RCC 7860 (cell line): ENCODE results near the gene UBTF.
A peak's percentile ranks its signal among the peaks of the same experiment; 100 is the strongest.

Experiments used
- DNase-seq: peaks from one replicate; pipeline ENCODE4 v3.0.0-alpha.2; 2015; ENCODE audit warnings: low spot score
- FAIRE-seq: peaks from 2 replicates; lab custom pipeline; 2012; peaks lifted over from hg19 to GRCh38; lab: Jason Lieb, UNC

Gene UBTF

DNA sequence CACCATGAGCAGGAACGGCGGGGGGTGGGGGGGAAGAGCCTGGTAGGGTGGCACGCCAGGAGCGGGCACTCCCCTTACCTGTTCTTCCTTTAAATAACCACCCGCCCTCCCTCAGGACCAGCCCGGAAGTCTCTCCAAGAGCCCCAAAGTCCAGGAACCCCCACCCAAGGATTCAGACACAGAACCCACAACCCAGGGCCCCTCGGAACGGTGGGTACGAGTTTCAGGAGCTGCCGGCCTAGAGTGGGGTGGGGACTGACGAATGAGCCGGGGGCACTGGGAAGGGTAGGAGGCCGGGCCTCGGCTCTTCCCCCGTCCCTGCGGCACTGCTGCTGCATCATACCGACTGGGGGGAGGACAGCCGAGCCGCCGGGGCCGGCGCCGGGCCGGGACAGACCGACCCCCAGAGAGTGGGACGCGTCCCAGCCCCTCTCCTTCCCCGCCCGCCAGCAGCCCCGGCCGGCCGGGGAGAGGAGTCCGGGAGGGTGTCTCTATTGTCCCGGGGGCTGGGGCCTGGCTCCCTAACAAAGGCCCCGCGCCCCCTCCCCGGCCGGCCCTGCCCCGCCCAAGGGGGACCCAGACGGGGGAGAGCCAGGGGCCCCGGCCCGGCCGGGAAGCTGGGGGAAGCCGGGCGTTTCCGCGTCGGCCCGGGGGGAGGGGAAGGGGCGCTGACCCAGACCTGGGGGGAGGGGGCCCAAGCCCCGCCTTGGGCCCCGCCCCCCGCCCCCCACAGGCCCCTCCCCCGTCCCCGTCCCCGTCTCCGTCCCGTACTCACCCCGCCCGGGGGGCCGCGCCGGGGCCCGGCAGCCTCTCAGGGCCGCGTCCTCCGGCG lies 20.5 kb downstream of the UBTF start:
- FAIRE-seq (no peak), DNase-seq (peak; percentile 12)

DNA sequence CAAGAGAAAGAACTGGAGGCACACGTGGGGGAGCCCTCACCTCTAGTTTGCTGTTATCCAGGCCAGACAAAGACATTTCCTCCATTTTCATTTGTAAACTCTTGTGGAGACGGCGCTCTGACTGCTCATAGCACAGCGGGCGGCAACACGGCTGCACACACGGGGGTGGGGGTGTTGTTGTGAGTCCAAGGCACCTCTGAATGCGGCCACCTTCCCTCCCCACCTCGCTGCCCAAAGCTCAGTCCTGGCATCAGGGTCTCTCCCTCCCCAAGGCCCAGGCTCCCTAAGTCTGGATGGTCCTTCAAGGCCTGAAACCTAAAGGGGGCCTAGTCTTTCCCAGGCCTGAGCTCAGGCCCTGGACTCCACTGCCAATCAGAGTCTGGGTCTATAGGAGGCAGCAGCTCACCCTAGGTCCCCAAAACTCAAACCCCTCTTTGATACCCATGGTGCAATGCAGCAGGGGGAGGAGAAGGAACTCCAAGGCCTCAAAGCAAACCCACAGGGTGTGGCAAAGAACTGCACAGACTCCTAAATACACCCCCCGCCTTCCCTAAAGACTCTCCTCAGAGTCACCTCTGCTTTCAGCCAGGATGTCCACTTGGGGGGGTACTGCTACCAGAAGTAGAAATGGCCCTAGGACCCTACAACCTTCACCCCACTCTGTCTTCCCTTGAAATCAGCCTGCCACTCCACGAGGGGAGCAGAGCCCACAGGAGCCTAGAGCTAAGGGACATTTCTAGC lies 21.3 kb downstream of the UBTF start:
- DNase-seq (peak; percentile 15), FAIRE-seq (no peak)

DNA sequence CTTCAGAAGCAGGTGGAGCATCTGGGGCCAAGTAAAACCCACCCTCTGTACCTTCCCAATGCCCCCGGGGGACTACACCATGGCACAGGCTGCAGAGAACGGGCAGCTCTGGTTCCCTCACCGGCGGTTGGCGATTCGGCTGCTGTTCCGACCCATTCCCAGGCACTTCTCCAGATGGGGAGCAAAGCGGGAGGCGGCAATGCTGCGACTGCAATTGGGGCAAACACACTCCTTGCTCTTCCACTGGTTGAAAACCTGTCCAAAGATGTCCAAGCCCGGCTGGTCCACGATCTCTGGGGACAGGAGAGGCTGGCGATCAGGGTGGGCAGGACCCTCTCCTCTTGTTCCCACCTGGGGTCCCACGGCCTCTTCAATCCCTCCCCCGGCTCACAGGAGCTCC lies 22.4 kb downstream of the UBTF start:
- FAIRE-seq, result no peak
- no peak for DNase-seq

DNA sequence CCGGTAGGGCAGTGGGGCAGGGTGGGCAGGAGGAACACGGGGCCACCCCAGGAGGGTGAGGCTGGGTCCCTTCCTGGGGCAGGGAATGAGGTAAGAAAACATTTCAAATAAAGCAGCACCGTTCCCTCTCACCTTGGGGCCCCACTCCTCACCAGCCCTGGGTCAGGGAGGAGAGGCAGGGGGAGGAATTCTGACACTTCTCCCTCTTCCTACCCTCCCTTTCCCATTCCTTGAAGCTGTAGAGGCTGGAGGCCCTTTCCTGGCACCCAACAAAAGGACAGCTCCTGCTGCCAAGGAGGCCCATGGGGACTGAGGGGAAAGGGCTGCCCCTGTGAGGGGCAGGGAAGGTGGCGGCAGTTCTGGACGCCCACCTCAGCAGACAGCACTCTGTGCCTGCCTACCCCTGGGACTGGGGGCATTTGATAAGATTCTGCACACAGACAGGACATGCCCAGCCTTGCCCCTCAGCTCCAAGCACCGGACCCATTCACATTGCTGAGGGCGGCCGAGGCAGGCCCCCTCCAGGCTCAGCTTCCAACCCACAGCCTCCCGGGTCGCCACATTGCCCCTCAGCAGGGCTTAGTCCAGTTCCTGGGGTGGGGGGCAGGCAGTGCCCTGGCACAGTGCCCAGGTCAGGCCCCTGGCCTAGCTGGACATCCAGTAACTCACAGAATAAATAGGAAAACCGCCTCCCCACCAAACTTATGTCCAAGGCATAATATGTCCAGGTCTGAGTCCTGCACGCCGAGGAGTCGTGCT lies 26.0 kb downstream of the UBTF start:
- FAIRE-seq (no peak), DNase-seq (no peak)

DNA sequence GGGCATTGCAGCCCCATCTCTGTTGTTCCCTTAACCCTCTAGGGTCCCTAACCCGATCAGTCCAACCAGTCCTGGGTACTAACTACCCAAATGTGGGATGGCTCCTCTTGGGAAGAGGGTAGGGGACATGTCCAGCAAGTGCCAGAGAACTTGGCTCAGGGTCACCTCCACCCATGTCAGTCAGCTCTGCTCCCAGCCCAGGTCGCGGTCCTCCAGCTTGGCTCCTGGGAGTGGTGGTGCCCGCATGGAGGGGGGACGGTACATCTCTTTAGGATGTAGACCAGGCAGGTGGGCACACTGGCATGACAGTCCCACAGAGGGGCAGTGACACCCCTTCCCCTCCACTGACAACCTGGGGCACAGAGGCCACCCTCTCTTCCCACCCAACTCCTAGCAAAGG lies 26.7 kb downstream of the UBTF start:
- no peak for FAIRE-seq

DNA sequence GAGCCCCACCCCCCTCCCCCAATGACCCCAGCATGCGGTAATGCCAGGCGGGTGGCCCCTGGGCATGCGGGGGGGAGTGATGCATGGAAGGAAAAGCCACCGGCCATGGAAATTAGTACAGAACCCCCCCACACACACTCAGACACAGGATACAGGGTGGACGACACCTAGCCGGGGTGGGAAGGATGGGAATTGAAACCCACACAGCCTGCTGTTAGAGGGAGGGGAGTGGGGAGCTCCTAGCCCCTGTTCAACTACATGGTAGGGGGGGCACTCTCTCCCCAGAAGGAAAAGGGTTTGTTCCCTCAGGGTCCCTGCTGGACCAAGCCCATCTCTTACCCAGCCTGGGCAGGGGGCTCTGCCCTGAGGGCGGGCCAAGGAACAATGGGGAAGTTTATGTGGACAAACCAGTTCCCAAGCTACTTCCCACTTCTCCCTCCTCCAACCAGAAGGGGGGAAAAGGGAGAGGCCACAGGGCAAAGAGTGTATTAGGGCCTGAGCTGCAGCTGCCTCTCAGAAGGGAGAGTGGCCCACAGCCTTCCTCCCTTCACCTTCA lies 27.5 kb downstream of the UBTF start:
- DNase-seq (no peak), FAIRE-seq (no peak)

More for the DNA sequence above, 26.7 kb downstream of the UBTF start:
- no peak for DNase-seq

DNA sequence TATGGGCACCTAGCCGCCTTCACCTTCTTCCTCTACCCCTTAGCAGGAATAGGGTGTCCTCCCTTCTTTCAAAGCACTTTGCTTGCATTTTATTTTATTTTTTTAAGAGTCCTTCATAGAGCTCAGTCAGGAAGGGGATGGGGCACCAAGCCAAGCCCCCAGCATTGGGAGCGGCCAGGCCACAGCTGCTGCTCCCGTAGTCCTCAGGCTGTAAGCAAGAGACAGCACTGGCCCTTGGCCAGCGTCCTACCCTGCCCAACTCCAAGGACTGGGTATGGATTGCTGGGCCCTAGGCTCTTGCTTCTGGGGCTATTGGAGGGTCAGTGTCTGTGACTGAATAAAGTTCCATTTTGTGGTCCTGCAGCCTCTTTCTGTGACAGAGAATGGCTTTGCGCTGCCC lies 28.1 kb downstream of the UBTF start:
- DNase-seq, result no peak
- no peak for FAIRE-seq

DNA sequence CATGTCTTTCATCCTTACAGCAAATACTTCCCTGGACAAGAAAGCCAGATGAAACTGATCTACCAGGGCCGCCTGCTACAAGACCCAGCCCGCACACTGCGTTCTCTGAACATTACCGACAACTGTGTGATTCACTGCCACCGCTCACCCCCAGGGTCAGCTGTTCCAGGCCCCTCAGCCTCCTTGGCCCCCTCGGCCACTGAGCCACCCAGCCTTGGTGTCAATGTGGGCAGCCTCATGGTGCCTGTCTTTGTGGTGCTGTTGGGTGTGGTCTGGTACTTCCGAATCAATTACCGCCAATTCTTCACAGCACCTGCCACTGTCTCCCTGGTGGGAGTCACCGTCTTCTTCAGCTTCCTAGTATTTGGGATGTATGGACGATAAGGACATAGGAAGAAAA lies 29.0 kb downstream of the UBTF start:
- DNase-seq, result no peak
- FAIRE-seq, result no peak

DNA sequence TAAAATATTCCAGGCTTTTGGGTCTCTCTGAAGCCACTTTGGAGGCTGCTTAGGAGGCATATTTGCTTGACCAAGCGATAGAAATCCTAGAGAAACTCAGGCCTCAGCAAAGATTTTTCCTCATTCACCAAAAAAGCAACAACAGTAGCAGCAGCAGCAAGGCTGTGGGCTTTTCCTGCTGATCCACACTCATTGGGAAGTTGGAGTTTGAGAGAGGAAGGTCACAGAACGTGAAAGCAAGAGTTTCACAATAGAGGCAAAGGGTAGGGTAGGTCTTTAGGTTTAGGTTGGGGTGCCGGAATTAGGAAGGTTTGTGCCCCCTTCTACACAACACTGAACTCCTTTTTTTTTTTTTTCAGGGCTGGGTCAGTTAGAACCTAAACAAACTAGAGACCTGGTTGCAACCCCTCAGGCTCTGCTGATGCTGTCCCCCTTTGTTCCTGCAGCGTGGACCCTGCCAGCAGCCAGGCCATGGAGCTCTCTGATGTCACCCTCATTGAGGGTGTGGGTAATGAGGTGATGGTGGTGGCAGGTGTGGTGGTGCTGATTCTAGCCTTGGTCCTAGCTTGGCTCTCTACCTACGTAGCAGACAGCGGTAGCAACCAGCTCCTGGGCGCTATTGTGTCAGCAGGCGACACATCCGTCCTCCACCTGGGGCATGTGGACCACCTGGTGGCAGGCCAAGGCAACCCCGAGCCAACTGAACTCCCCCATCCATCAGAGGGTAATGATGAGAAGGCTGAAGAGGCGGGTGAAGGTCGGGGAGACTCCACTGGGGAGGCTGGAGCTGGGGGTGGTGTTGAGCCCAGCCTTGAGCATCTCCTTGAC lies 30.7 kb downstream of the UBTF start:
- DNase-seq (no peak), FAIRE-seq (no peak)

DNA sequence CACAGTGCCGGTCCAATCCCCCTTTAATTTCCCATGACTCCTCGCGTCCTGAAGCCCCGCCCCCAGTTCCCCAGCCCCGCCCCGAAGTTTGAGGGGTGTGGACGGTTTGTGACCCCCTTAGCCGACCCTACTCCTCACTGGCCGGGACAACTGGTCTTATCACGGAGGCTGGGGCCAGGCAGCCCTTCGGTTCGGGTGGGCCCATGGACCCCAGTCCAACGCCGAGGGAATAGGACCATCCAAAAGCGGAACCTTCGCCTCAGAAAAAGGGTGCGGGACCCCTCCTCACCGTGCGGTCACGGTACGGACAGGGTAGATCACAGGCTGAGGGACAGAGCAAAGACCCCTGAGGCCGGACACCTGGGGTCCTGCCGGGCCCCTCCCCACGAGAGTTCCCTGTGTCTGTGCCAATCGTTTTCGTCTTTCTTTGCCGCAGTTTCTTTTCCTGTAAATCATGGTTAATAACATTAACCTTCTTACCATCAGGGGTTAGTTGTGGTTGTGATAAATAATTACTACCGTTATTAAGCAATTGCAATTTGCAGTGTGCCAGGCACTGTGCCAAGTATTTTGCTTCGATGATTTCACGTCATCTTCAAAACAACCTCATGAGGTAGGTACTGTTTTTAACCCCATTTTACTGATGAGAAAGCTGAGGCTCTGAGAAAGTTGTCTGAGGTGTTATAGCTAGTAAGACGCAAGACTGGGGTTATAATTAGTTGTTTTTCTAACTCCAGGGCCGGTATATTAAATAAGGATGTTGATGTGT lies 32.2 kb downstream of the UBTF start:
- no peak for FAIRE-seq
- no peak for DNase-seq

DNA sequence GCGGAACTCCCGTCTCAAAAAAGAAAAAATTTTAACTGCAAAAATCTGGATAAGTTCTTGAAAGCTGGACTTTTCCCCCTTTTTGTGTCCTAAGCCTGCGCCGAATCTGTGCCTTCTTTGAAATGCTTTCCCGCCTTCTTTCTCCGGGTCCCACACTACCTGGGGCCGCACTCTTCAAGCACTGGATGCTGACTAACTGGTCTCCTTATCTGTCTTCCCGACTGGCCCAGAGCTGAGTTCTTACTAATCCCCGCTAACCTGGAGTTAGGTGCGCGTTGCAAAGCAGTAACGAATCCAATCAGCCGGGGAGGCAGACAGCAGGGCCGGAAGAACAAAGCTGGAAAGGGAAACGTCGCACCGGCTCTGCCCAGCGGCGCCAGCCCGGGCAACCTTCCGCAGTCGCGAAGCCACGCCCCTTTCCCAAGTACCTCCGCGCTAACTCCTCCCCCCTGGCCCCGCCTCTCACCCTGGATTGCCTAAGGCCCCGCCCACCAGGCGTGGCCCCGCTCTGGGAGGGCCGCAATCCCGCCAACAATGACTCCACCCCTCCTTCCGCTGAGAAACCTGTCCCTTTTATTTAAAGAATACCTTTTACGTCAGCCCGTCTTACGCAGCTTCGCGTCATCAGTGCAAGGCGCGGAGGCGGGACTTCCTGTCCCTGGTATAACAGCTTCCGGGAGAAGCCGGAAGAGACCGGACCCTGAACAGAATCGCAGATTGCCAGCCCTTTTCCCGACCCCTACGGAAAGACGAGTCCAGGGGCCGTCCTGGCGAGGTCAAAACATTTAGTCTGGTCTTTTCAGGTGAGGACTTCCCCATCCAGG lies 33.0 kb downstream of the UBTF start, which contains the start of gene TMUB2:
Gene TMUB2, plus strand, starts transcription at position 666 of the 824 bp plus-strand sequence. CDS start 737 bp downstream, outside the sequence.
- FAIRE-seq (peak; percentile 96), DNase-seq (peak; percentile 99)

DNA sequence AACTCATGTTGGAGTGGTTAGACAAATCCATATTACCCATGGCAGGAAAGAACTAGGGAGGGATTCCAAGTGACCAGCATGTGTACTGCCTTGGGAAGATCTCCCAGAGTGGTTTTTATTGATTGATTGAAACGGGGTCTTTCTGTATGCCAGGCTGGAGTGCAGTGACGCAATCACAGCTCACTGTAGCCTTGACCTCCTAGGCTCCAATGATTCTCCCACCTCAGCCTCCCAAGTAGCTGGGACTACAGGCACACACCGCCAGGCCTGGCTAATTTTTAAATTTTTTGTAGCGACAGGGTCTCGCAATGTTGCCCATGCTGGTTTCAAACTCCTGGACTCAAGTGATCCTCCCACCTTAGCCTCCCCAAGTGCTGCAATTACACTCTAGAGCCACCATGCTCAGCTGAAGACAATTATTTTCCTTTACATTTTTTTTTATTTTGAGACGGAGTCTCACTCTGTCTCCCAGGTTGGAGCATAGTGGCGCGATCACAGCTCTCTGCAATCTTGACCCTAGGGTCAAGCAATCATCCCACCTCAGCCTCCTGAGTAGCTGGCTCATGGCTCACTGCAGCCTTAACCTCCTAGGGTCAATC lies 35.2 kb downstream of the UBTF start:
- FAIRE-seq, result no peak

DNA sequence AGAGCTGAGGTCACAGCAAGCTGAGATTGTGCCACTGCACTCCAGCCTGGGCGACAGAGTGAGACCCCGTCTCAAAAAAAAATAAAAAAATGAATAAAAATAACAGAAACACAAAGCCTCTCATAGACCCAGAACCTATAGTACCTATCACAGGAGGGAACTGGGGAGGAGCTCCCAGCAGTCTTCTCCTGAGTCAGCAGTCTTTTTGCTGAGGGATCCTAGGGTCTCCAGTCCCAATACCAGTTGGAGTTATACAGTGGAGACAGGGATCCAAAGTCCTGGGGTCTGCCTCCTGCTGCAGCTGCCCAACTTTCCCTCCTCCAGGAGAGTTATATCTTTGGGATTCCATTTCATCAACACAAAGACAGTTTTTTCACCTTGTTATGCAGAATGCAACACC lies 36.5 kb downstream of the UBTF start:
- no peak for FAIRE-seq
- DNase-seq, result no peak

More for the DNA sequence above, 35.2 kb downstream of the UBTF start:
- DNase-seq, result no peak

DNA sequence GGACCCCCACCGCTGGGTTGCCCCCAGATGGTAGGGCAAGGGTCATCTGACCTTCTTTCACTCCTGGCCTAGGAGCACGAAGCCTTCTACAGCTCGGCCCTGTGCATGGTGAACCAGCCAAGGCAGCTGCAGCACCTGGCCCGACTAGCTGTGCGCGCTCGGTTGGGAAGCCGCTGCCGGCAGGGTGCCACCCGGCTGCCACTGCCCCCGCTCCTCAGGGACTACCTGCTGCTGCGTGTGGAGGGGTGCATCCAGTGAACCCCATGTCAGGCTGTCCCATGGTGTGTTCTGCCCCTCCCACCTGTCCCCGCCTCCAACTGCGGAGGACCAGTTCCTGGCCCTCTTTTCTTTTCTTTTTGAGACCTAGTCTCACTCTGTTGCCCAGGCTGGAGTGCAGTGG lies 41.3 kb downstream of the UBTF start:
- FAIRE-seq, result no peak

DNA sequence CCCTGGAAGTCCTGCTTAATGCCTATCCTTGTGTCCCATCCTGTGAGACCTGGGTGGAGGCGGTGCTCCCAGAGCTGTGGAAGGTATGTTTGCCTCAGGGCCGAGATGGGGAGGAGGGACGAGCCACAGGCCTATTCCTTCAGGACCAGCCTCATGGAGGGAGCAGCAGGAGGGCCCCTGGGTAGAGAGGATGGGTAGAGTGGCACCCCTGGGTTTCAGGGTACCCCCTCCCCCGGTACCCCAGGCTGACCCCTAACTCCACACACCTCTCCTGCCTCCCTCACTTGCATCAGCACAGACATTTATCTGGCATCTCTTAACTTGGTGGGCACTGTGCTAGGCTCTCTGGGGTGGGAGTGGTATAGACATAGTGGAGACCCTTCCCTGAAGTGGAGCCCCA lies 41.8 kb downstream of the UBTF start:
- DNase-seq, result no peak
- FAIRE-seq, result no peak

More for the DNA sequence above, 41.3 kb downstream of the UBTF start:
- DNase-seq, result no peak

DNA sequence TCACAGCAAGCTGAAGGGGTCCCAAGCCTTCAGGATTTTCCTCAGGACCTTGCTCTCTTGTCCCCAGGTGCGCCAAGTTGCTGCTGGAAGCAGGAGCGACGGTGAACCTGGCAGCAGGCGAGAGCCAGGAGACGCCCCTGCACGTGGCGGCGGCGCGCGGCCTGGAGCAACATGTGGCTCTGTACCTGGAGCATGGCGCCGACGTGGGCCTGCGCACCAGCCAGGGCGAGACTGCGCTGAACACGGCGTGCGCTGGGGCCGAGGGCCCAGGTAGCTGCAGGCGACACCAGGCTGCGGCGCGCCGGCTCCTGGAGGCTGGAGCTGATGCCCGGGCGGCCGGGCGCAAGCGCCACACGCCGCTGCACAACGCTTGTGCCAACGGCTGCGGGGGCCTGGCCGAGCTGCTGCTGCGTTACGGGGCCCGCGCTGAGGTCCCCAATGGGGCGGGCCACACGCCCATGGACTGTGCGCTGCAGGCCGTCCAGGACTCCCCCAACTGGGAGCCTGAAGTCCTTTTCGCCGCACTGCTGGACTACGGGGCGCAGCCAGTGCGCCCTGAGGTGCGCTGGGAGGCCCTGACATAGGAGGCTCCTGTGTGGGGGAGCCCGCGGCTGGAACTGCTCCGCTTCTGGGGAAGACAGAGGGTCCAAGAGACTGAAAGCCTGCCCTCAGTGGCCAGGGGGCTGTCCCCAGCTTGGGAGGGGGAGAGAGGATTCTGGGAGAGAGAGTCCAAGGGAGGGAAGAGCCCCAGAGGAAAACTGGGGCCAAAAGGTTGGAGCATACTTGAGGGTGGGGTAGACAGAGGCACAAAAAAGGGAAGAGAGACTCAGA lies 42.6 kb downstream of the UBTF start:
- no peak for FAIRE-seq
- no peak for DNase-seq

DNA sequence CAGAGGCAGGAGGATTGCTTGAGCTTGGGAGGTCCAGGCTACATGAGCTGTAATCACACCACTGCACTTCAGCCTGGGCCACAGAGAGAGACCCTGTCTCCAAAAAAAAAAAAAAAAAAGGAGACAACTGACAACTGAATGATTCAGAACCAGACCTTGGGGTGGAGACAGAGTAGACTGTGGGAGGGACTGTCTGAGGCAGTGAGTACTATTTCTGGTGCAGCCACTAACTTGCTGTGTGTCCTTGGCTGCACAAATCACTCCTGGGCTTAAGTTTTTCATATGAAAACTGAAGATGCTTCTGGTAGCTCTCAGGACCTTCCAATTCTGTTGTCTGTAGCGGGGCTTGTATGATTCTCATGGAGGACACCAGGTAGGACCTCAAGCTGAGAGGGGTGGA lies 43.2 kb downstream of the UBTF start:
- no peak for FAIRE-seq

More for the DNA sequence above, 43.2 kb downstream of the UBTF start:
- DNase-seq, result no peak
